AG09309 (cell line): ENCODE measurements around the gene ERN2.

Source experiments
- DNase-seq: peaks from one replicate; pipeline ENCODE4 v3.0.0-alpha.2; 2010; ENCODE audit warnings: low read depth
- H3K4me3 ChIP-seq: 2 replicates; pipeline ENCODE4 v1.5.1; 2011; ENCODE audit warnings: mild to moderate bottlenecking, low read depth, low read length, moderate library complexity; ENCODE audit not compliant: control insufficient read depth
- CTCF ChIP-seq: IDR thresholded peaks from 2 replicates; pipeline ENCODE4 v1.5.1; 2011; ENCODE audit warnings: mild to moderate bottlenecking, low read depth, low read length, inconsistent platforms; ENCODE audit not compliant: insufficient read depth, control insufficient read depth; ENCODE audit errors: missing control alignments

ERN2 gene

GRCh38 chr16:23704772-23705516 lies 8.1 kb downstream of the ERN2 start:
- no peak overlapping the region for H3K4me3 ChIP-seq
- DNase-seq = no peak
- TF ChIP-seq CTCF = no peak

- TF ChIP-seq CTCF = no peak
- no peak overlapping the region for H3K4me3 ChIP-seq
- DNase-seq = no peak
Observed at GRCh38 chr16:23702951-23703350, 10.1 kb downstream of the ERN2 start.

GRCh38 chr16:23701045-23701444 lies 12.0 kb downstream of the ERN2 start:
- DNase-seq = no peak
- TF ChIP-seq CTCF = no peak
- no peak overlapping the region for H3K4me3 ChIP-seq

- no peak for TF ChIP-seq CTCF
- no peak overlapping the region for H3K4me3 ChIP-seq
- no peak for DNase-seq
Observed at GRCh38 chr16:23700509-23700908, 12.5 kb downstream of the ERN2 start.

- H3K4me3 ChIP-seq = no peak overlapping the region
- DNase-seq = no peak
- no peak for TF ChIP-seq CTCF
Observed at GRCh38 chr16:23700093-23700492, 12.9 kb downstream of the ERN2 start.

- no peak overlapping the region for H3K4me3 ChIP-seq
Observed at GRCh38 chr16:23699100-23699499, 13.9 kb downstream of the ERN2 start.

More at GRCh38 chr16:23699100-23699499, 13.9 kb downstream of the ERN2 start:
- no peak for TF ChIP-seq CTCF
- DNase-seq = no peak
